WTC11 (cell line): Measurements from ENCODE around the gene PPP1R3C. TPM values are rescaled to one million over a fixed set of nuclear protein-coding genes. Genes with fewer than 3 reads are reported as not detected.

Experiments
- ATAC-seq: fragments of 200-7000 bp; cut with Tn5 transposase; 2 replicates; pipeline ENCODE4 v1.10.0; 2021; ENCODE audit warnings: mild to moderate bottlenecking, moderate library complexity
- CTCF ChIA-PET: fragments of 300-600 bp; sonication (Branson Sonifier 250); formaldehyde crosslinking; loops from one replicate; lab custom pipeline; 2021; ENCODE audit warnings: antibody characterized with exemption; lab: Charles Lee
- POLR2A ChIA-PET: fragments of 350-600 bp; sonication (Branson Sonifier 250); formaldehyde crosslinking; loops from one replicate; lab custom pipeline; 2021; ENCODE audit warnings: antibody characterized with exemption; lab: Charles Lee
- DNase-seq: peaks from one replicate; pipeline ENCODE4 v3.0.0; 2021; ENCODE audit warnings: low spot score
- H3K27ac Mint-ChIP-seq: 2 replicates; pipeline ENCODE4 v1.8.0; 2021; ENCODE audit warnings: mixed read lengths
- H3K27me3 Mint-ChIP-seq: 2 replicates; pipeline ENCODE4 v1.8.0; 2021; ENCODE audit warnings: low read depth, mild to moderate bottlenecking, moderate library complexity, mixed read lengths
- H3K36me3 Mint-ChIP-seq: 2 replicates; pipeline ENCODE4 v1.8.0; 2021; ENCODE audit warnings: mixed read lengths
- H3K4me1 Mint-ChIP-seq: 2 replicates; pipeline ENCODE4 v1.8.0; 2022; ENCODE audit warnings: mixed read lengths
- H3K4me3 Mint-ChIP-seq: 2 replicates; pipeline ENCODE4 v1.8.0; 2021; ENCODE audit warnings: mild to moderate bottlenecking, moderate library complexity, mixed read lengths
- H3K9me3 Mint-ChIP-seq: 2 replicates; pipeline ENCODE4 v1.8.0; 2021; ENCODE audit warnings: mixed read lengths
- ATF6 ChIP-seq: sonication (generic); formaldehyde crosslinking; IDR thresholded peaks from 2 replicates; pipeline ENCODE4 v1.8.1; 2023; ENCODE audit warnings: mild to moderate bottlenecking, missing genetic modification reagents
- CBFB ChIP-seq: sonication (generic); formaldehyde crosslinking; IDR thresholded peaks from 2 replicates; pipeline ENCODE4 v1.8.1; 2022; ENCODE audit warnings: mild to moderate bottlenecking, low read depth, missing genetic modification reagents
- FOXJ3 ChIP-seq: sonication (generic); formaldehyde crosslinking; IDR thresholded peaks from 2 replicates; pipeline ENCODE4 v1.9.0; 2021; ENCODE audit warnings: missing genetic modification reagents, mild to moderate bottlenecking, borderline replicate concordance
- FOXK1 ChIP-seq: sonication (generic); formaldehyde crosslinking; IDR thresholded peaks from 2 replicates; pipeline ENCODE4 v1.8.0; 2022; ENCODE audit warnings: mild to moderate bottlenecking, moderate library complexity, missing genetic modification reagents
- FOXP4 ChIP-seq: sonication (generic); formaldehyde crosslinking; IDR thresholded peaks from 2 replicates; pipeline ENCODE4 v1.8.0; 2022; ENCODE audit warnings: mild to moderate bottlenecking, missing genetic modification reagents
- NFYB ChIP-seq: sonication (generic); formaldehyde crosslinking; conservative IDR thresholded peaks from 2 replicates; pipeline ENCODE4 v1.8.0; 2022; ENCODE audit warnings: low read depth, missing genetic modification reagents
- TP53 ChIP-seq: sonication (generic); formaldehyde crosslinking; IDR thresholded peaks from 2 replicates; pipeline ENCODE4 v1.8.1; 2023; ENCODE audit warnings: mild to moderate bottlenecking, missing genetic modification reagents
- USF2 ChIP-seq: sonication (generic); formaldehyde crosslinking; IDR thresholded peaks from 2 replicates; pipeline ENCODE4 v1.8.1; 2023; ENCODE audit warnings: mild to moderate bottlenecking, missing genetic modification reagents, moderate library complexity
- ZBTB21 ChIP-seq: sonication (generic); formaldehyde crosslinking; IDR thresholded peaks from 2 replicates; pipeline ENCODE4 v1.8.1; 2023; ENCODE audit warnings: mild to moderate bottlenecking, missing genetic modification reagents, borderline replicate concordance
- ZNF317 ChIP-seq: sonication (generic); formaldehyde crosslinking; IDR thresholded peaks from 2 replicates; pipeline ENCODE4 v1.8.1; 2023; ENCODE audit warnings: low read depth, mild to moderate bottlenecking, moderate library complexity, missing genetic modification reagents, borderline replicate concordance
- total RNA-seq: library from RNA; stranded (reverse); gene quantifications from 3 replicates; pipeline ENCODE4 v1.2.3, GENCODE V29; 2021
- TF ChIP-seq, protein P1 (sequence below): sonication (generic); formaldehyde crosslinking; IDR thresholded peaks from 2 replicates; pipeline ENCODE4 v1.8.0; 2023; ENCODE audit warnings: missing genetic modification reagents
- TF ChIP-seq, protein P2 (sequence below): sonication (generic); formaldehyde crosslinking; IDR thresholded peaks from 2 replicates; pipeline ENCODE4 v1.8.1; 2022; ENCODE audit warnings: missing genetic modification reagents, borderline replicate concordance
- TF ChIP-seq, protein P3 (sequence below): sonication (generic); formaldehyde crosslinking; conservative IDR thresholded peaks from 2 replicates; pipeline ENCODE4 v1.8.1; 2022; ENCODE audit warnings: mild to moderate bottlenecking, missing genetic modification reagents
- TF ChIP-seq, protein P4 (sequence below): sonication (generic); formaldehyde crosslinking; IDR thresholded peaks from 2 replicates; pipeline ENCODE4 v1.8.1; 2023; ENCODE audit warnings: mild to moderate bottlenecking, missing genetic modification reagents, moderate library complexity
- TF ChIP-seq, protein P5 (sequence below): fragments of 250-450 bp; sonication (Bioruptor Pico); conservative IDR thresholded peaks from 2 replicates; pipeline ENCODE4 v1.9.0; 2021; ENCODE audit warnings: mild to moderate bottlenecking
- TF ChIP-seq, protein P6 (sequence below): sonication (generic); formaldehyde crosslinking; IDR thresholded peaks from 2 replicates; pipeline ENCODE4 v1.8.1; 2022; ENCODE audit warnings: mild to moderate bottlenecking, missing genetic modification reagents, moderate library complexity, borderline replicate concordance

PPP1R3C gene
- total RNA-seq, 1 experiment from 2014 or later, result 1.5 TPM

DNA sequence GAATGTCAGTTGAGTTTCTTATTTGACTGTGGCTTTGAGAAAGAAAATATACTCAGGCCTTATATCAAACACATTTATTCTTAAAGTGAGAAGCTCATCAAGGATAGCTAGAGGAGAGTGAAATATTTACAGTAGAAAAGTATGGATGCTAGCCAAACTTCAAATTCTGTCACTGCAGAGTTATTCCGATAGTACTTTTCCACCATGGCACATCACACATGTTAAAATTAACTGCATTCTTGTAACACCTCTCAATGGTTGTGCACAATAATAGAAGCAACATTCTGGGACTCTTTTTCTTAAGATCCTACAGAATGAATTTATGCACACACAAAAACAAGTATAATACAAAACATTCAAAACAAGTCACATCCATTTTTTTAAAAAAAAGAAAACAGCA is 4.5 kb downstream of the PPP1R3C start (continued):
- TF ChIP-seq FOXP4 (CRISPR knock-in tag) (no peak), FOXJ3 (no peak)
- TF ChIP-seq, protein P1, sequence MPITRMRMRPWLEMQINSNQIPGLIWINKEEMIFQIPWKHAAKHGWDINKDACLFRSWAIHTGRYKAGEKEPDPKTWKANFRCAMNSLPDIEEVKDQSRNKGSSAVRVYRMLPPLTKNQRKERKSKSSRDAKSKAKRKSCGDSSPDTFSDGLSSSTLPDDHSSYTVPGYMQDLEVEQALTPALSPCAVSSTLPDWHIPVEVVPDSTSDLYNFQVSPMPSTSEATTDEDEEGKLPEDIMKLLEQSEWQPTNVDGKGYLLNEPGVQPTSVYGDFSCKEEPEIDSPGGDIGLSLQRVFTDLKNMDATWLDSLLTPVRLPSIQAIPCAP (CRISPR knock-in tag), result no peak
- TF ChIP-seq, protein P2, sequence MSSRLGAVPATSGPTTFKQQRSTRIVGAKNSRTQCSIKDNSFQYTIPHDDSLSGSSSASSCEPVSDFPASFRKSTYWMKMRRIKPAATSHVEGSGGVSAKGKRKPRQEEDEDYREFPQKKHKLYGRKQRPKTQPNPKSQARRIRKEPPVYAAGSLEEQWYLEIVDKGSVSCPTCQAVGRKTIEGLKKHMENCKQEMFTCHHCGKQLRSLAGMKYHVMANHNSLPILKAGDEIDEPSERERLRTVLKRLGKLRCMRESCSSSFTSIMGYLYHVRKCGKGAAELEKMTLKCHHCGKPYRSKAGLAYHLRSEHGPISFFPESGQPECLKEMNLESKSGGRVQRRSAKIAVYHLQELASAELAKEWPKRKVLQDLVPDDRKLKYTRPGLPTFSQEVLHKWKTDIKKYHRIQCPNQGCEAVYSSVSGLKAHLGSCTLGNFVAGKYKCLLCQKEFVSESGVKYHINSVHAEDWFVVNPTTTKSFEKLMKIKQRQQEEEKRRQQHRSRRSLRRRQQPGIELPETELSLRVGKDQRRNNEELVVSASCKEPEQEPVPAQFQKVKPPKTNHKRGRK, result no peak

- Mint-ChIP-seq H3K4me1 (peaks cover 3% of the 10 kb centered on the region), H3K4me3 (no peak overlapping the region), H3K36me3 (peaks cover 12% of the 10 kb centered on the region), H3K27ac (no peak overlapping the region), H3K9me3 (peaks cover 18% of the 10 kb centered on the region), H3K27me3 (peaks cover 24% of the 10 kb centered on the region)
- POLR2A ChIA-PET, result no interaction called here
- DNase-seq, result no peak
- ATAC-seq, result no peak
- CTCF ChIA-PET, result interaction anchor here (0.8 to 1.5 kb wide), 3 partner anchors 8 to 331 kb away, joined by 4 to 5 read pairs (median 5); no protein-coding TSS in a partner anchor
- no peak for TF ChIP-seq TP53 (CRISPR knock-in tag)
- TF ChIP-seq ATF6 (CRISPR knock-in tag), result no peak
- TF ChIP-seq, protein P3, sequence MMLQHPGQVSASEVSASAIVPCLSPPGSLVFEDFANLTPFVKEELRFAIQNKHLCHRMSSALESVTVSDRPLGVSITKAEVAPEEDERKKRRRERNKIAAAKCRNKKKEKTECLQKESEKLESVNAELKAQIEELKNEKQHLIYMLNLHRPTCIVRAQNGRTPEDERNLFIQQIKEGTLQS (CRISPR knock-in tag), result no peak
- TF ChIP-seq ZNF317 (CRISPR knock-in tag), result no peak
- no peak for TF ChIP-seq USF2 (CRISPR knock-in tag)
Observed at GRCh38 chr10:91627344-91628102, 5.3 kb downstream of the PPP1R3C start.

DNA sequence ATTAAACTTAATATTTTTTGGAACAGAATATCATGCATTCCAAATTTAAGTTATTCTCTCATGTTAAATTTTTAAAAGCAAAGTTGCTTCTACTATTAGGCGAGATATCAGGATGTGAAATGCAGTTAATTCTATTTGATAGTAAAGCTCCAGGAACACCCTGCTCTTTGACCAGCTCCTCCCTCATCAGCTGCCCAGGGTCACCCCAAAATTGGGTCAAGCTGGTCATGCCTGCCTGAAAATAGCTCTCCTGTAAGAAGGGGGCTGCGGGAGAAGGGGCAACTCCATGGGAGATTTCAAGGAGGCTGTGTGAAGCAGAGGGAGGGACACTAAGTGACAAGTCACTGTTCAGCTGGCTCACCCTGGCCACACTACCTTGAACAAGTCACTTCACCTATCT is 5.9 kb downstream of the PPP1R3C start:
- ATAC-seq, result no peak
- Mint-ChIP-seq H3K4me1 (no peaks in the 10 kb centered on the region), H3K36me3 (peaks cover 12% of the 10 kb centered on the region), H3K27ac (no peak overlapping the region), H3K27me3 (peaks cover 18% of the 10 kb centered on the region), H3K4me3 (no peak overlapping the region), H3K9me3 (peaks cover 21% of the 10 kb centered on the region)
- no peak for DNase-seq
- POLR2A ChIA-PET, result interaction anchor here (0.9 kb wide), 1 partner anchor 8 kb away, joined by 3 read pairs; no protein-coding TSS in a partner anchor
- CTCF ChIA-PET, result interaction anchor here (0.8 to 1.5 kb wide), 3 partner anchors 9 to 330 kb away, joined by 4 to 5 read pairs (median 5); no protein-coding TSS in a partner anchor
- TF ChIP-seq CBFB (CRISPR knock-in tag), result no peak
- no peak for TF ChIP-seq ZBTB21 (CRISPR knock-in tag)
- no peak for TF ChIP-seq FOXK1 (CRISPR knock-in tag)
- TF ChIP-seq, protein P4, sequence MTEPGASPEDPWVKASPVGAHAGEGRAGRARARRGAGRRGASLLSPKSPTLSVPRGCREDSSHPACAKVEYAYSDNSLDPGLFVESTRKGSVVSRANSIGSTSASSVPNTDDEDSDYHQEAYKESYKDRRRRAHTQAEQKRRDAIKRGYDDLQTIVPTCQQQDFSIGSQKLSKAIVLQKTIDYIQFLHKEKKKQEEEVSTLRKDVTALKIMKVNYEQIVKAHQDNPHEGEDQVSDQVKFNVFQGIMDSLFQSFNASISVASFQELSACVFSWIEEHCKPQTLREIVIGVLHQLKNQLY (CRISPR knock-in tag), result no peak
- TF ChIP-seq ZNF317 (CRISPR knock-in tag), result no peak
- TF ChIP-seq, protein P5, sequence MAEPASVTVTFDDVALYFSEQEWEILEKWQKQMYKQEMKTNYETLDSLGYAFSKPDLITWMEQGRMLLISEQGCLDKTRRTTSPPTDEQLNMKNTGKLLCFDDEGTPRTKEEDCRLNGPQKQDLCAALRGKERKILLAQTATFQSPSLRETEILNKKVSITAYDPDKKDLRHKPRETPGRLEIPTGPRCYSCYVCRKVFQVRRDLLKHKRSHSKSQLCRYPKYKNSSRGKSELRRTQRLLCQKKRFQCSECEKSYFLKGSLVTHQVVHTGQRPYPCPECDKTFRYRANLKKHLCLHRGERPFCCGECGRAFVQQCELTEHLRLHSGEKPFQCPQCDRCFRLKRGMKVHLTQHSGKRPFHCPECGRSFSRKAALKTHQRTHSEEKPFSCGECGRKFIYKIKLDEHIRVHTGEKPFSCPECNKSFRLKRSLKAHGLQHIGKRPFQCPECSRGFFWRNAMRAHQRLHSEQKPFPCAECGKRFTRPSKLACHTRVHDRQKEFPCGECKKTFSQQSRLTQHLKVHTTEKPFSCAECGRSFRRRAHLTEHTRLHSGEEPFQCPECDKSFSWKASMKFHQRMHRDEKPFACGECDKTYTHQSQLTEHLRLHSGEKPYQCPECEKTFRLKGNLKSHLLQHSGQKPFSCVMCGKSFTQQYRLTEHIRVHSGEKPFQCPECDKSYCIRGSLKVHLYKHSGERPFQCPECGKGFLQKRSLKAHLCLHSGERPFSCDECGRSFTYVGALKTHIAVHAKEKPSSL (CRISPR knock-in tag), result no peak
- TF ChIP-seq, protein P6, sequence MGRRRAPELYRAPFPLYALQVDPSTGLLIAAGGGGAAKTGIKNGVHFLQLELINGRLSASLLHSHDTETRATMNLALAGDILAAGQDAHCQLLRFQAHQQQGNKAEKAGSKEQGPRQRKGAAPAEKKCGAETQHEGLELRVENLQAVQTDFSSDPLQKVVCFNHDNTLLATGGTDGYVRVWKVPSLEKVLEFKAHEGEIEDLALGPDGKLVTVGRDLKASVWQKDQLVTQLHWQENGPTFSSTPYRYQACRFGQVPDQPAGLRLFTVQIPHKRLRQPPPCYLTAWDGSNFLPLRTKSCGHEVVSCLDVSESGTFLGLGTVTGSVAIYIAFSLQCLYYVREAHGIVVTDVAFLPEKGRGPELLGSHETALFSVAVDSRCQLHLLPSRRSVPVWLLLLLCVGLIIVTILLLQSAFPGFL (CRISPR knock-in tag), result no peak
- no peak for TF ChIP-seq NFYB (CRISPR knock-in tag)
- TF ChIP-seq FOXP4 (CRISPR knock-in tag), result no peak
